PC-9 (cell line): ENCODE data around the gene RGS19.

Source experiments
- CTCF ChIP-seq: fragments of 200-600 bp; sonication (generic); conservative IDR thresholded peaks from 2 replicates; pipeline ENCODE4 v1.6.1; 2017; ENCODE audit warnings: mixed run types, antibody characterized with exemption, mild to moderate bottlenecking, moderate library complexity
- EZH2 ChIP-seq: fragments of 200-600 bp; sonication (generic); IDR thresholded peaks from 2 replicates; pipeline ENCODE4 v1.8.0; 2017; ENCODE audit warnings: antibody characterized with exemption, low read depth

GRCh38 chr20:64035066-64035932, 44.0 kb downstream of the RGS19 start:
- TF ChIP-seq CTCF (no peak), EZH2 (no peak)
